Pulmonary artery endothelial cell (primary cell): ENCODE results near the gene HUS1. TPM values are rescaled to one million over a fixed set of nuclear protein-coding genes. Genes with fewer than 3 reads are reported as not detected.
A peak's percentile ranks its signal among the peaks of the same experiment; 100 is the strongest.
"Not testable (repeated sequence)": the region's sequence is repeated elsewhere in the genome, so short reads cannot be mapped to it uniquely, and the experiment has no call there.

Experiments
- DNase-seq: peaks from one replicate; pipeline ENCODE4 v3.0.0-alpha.2; 2011; ENCODE audit warnings: low read depth, low spot score
- total RNA-seq: library from RNA; depleted of rRNA; stranded (reverse); fragments of >200 nt; gene quantifications from 2 replicates; pipeline ENCODE4 v1.2.3, GENCODE V29; 2014

The HUS1 gene
- 19.2 and 28.5 TPM in 2 replicates for total RNA-seq

GRCh38 chr7:47979145-47979831, at the start of gene HUS1:
HUS1 (minus strand) TSS chr7:47979615; CDS start chr7:47979519, 96 bp downstream.
- peak; percentile 26 for DNase-seq

- DNase-seq: no peak
Measured at GRCh38 chr7:48028938-48029337, 49.5 kb upstream of the HUS1 start, which contains the start of gene SUN3. SUN3 (minus strand) TSS chr7:48029107; CDS start chr7:48028938, 169 bp downstream.

GRCh38 chr7:48025624-48026023, 46.2 kb upstream of the HUS1 start:
- no peak for DNase-seq

GRCh38 chr7:48017674-48018073, 38.3 kb upstream of the HUS1 start:
- DNase-seq: no peak

GRCh38 chr7:48016641-48017040, 37.2 kb upstream of the HUS1 start:
- no peak for DNase-seq

GRCh38 chr7:48011951-48012350, 32.5 kb upstream of the HUS1 start:
- no peak for DNase-seq

GRCh38 chr7:48011323-48011722, 31.9 kb upstream of the HUS1 start:
- no peak for DNase-seq

GRCh38 chr7:48009954-48010353, 30.5 kb upstream of the HUS1 start:
- no peak for DNase-seq

- no peak for DNase-seq
Measured at GRCh38 chr7:48009257-48009656, 29.8 kb upstream of the HUS1 start.

- DNase-seq: no peak
Measured at GRCh38 chr7:48006866-48007265, 27.5 kb upstream of the HUS1 start.

- DNase-seq: no peak
Measured at GRCh38 chr7:48004638-48005037, 25.2 kb upstream of the HUS1 start.

- DNase-seq: no peak
Measured at GRCh38 chr7:48004032-48004431, 24.6 kb upstream of the HUS1 start.

- DNase-seq: not testable (repeated sequence)
Measured at GRCh38 chr7:48000164-48000563, 20.7 kb upstream of the HUS1 start.

GRCh38 chr7:47999413-47999812, 20.0 kb upstream of the HUS1 start:
- no peak for DNase-seq

GRCh38 chr7:47992446-47992845, 13.0 kb upstream of the HUS1 start:
- no peak for DNase-seq

- peak; percentile 24 for DNase-seq
Measured at GRCh38 chr7:47991741-47992311, 12.4 kb upstream of the HUS1 start.

GRCh38 chr7:47991270-47991669, 11.9 kb upstream of the HUS1 start:
- no peak for DNase-seq

- DNase-seq: no peak
Measured at GRCh38 chr7:47990592-47990991, 11.2 kb upstream of the HUS1 start.

- not testable (repeated sequence) for DNase-seq
Measured at GRCh38 chr7:47989607-47990400, 10.4 kb upstream of the HUS1 start.

GRCh38 chr7:47988496-47989386, 9.3 kb upstream of the HUS1 start:
- no peak for DNase-seq

GRCh38 chr7:47982610-47983009, 3.2 kb upstream of the HUS1 start:
- no peak for DNase-seq
